ENCODE results near the gene FRA10AC1.
A peak's percentile ranks its signal among the peaks of the same experiment; 100 is the strongest.
"Not testable (repeated sequence)": the region's sequence is repeated elsewhere in the genome, so short reads cannot be mapped to it uniquely, and the experiment has no call there.

Gene FRA10AC1

DNA sequence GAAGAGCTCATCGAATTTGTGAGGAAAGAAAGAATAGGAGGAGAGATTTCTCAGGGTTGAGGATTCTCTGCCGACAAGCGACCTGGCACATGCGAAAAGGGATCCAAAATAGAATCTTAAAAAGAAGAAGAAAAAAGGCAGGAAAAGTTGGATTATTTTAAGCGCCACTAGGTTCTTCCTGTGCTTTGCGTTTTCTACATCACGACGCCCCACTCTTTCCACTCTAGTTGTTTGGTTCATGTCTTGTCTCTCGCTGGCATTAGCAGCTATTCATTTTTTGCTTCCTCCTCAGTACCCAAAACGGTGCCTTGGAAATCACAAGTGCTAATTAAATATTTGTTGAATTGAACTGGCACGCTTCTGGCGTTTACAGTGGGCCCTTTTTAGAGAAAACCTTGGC, 674 bp upstream of the FRA10AC1 start:
- DNase-seq (ENCODE audit: low read depth): no peak

DNA sequence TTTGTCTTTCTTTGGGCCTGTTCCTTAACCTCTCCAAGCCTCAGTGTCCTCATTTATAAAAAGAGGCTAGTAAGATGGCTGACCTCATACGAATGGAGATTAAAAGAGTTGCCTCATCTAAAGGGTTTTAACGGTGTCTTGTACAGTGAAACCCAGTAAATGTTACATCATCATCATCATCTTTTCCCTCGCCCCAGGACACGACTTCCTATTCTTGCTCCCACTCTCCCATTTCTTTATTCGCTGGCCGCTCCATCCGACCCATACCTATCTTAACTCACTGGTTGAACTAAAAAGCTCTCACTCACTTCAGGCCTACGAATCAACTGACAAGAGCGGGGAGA, 554 bp downstream of the FRA10AC1 start:
- DNase-seq (ENCODE audit: low read depth): no peak

DNA sequence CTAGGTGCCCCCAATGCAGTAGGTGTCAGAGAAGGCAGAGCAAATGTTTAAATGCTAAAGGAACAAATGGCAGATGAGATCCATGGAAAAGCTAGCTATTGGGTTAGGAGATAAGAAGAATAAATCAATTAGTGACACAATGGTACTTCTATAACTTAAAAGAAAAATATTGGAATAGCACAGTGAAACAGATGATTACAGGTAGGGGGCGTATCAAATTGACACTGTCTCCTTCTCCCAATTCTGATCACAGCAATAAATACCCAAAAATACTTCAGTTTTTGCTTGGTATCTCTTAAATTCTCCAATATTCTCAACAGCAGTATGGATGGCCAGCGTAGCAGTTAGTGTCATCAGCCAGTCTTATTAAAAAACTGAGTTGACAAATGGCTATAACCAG, 5.2 kb downstream of the FRA10AC1 start:
- DNase-seq (ENCODE audit: low read depth): no peak

DNA sequence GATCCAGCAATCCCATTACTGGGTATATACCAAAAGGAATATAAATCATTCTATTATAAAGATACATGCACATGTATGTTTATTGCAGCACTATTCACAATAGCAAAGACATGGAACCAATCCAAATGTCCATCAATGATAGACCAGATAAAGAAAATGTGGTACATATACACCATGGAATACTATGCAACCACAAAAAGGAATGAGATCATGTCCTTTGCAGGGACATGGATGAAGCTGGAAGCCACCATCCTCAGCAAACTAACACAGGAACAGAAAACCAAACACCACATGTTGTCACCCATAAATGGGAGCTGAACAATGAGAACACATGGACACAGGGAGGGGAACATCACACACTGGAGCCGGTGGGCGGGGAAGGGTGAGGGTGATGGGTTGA, 5.8 kb downstream of the FRA10AC1 start:
- not testable (repeated sequence) for DNase-seq (ENCODE audit: low read depth)

DNA sequence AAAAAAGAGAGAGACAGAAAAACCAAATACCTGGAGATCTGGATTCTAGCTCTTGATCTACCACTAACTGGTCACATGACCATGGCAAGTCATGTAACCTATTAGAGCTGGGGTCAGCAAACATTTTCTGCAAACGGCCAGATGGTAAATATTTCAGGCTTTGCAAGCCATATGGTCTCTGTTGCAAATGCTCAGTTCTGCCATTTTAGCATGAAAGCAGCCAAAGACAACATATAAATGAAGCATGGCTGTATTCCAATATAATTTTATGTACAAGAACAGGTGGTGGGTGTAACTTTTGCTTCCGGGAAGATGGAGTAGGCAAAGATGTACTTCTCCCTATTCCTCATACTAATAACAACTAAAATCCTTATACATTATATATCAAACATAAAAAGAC, 6.7 kb downstream of the FRA10AC1 start:
- DNase-seq (ENCODE audit: low read depth): no peak

DNA sequence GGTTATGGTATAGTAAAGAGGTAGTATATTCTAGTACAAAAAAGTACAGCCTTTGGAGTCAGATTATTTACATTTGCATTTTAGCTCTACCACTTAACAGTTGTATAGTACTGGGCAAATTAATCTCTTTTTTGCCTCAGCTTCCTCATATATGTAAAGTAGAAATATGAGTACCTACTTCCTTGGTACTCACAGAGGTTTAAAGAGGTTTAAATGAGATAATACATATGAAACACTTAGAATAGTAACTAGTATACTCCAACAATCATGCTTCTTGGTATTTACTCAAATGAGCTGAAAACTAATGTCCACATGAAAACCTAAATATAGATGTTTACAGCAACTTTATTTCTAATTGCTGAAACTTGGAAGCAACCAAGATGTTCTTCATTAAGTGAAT, 14.7 kb downstream of the FRA10AC1 start:
- no peak for DNase-seq (ENCODE audit: low read depth)

DNA sequence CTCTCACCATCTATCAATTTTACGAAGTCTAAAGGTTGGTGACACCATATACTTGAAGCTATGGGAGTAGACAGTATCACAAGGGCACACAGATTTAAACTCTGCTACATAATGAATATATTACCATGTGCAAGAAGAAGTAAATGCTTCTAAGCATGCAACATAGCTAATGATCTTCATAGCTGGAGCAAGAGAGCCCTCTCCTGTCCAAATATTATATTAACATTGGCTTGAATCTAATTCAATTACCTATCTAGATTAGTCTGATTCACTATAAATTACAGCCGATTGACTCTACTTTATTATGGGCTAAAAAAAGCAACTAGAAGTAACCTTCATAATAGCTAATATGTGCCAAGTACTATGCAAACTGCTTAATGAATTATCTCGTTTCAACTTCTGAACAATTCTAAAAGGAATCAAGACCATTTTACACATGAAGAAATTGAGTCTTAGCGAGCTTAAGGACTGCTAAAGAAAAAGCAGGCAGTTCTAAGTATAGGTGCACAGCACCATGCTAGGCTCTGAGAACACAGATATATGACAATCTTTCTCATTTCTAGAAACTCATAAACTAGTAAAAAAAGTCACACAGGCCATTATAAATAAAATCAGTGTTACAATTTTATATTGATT, 21.9 kb downstream of the FRA10AC1 start:
- no peak for DNase-seq (ENCODE audit: low read depth)

DNA sequence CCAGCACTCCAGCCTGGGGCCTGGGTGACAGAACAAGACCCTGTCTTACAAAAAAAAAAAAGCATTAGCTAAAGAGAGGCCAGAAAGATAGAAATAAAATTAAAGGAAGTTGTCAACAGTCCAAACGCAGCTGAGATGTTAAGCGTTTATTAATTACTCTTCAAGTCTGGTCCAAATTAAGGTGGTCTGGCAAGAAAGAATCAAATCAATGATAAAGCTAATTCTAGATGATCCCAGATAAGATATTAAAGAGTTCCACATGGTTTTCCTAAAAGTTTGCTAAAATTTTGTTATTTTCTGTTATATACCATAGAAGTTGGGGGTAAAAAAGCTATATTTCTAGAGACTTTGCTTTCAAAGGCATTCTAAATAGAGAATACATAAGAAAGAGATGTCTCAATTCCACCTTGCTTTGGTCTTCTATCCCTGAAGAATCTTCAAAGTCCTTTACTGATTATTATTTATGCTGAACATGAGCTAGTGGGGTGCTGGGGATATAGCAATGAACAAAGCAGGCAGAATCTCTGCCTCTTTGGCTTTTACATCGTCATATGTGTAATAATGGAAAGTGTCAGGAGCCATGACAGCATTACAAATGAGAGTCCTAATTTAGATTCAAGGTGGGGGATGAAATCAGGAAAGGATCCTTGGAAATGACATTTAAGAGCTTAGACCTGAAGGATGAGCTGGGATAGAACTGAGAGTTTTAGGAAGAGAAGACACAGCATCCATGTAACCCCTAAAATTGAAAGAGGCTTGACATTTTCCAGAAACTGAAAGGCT, 23.4 kb downstream of the FRA10AC1 start:
- no peak for DNase-seq (ENCODE audit: low read depth)

DNA sequence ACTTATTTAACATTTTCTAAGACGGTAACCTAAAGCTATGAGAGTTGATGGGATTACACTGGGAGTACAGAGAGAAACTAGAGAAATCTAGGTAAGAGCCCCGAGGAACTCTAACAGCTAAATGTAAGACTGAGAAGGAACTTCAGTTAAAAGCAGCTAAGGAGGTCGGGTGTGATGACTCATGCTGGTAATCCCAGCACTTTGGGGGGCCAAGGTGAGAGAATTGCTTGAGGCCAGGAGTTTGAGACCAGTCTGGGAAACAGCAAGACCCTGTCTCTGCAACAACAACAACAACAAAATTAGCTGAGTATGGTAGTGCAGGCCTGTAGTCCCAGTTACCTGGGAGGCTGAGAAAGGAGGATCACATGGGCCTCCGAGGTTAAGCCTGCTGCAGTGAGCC, 24.0 kb downstream of the FRA10AC1 start:
- DNase-seq (ENCODE audit: low read depth): no peak

DNA sequence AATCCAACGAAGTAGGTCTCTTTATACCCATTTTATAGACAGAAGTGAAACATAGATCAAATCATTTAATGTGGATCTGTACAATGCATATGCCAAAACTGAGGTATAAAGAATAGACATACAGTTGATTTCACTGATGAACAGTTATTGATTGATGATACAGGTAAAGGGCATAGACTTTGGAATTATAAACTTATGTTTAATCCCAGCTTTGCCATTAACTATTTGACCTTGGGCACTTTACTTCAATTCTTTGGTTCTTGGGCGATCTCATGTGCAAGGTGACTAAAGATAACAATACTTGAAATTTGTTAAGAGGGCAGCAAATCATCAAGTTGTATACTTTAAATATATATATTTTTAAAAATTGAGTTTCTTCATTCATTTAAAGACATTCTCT, 28.6 kb downstream of the FRA10AC1 start:
- DNase-seq (ENCODE audit: low read depth): no peak

DNA sequence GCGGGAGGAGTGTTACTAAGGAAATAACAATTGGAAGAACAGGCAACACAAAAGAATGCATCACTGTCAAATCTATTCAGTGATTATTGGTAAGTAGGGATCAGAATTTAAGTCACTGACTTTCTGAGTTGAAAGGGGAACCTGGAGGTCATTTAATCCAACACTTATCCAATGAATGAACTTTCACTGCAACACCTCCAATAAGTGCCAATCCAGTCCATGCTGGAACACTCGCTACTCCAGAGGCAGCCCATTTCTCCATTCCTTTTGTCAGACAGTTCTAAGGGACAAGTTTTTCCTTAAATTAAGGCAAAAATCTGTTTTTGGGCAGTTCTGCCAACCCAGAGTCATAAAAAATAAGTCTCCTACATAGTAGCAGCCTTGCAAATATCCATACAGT, 29.5 kb downstream of the FRA10AC1 start:
- DNase-seq (ENCODE audit: low read depth): no peak

DNA sequence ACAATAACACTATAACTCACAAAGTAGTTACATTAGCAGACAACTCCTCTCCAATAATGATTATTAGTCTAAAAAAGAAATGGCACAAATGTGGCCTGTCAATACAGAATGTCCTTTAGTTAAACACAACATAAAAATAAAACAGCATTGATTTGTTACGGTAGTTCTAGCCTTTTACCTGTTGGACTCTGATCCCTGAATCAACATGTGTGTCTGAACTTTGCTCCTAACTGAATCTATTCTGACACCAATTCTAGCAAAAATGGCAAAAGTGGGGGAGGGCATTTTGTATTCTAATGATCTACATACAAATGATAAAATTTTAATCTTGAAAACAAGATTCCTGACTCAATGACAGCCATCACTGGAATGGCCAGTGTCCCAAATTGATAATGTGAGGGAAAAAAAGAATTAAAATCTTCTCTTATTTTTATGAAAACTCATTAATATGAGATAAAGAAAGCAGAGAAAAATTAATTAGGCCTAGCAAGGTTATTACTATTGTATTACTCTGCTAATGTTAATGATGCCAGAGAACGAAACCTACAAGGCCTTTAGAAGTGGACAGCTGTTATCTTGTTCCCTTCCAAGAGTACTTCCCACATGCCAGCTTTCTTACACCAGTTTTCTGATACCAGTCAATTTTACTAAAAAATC, 30.2 kb downstream of the FRA10AC1 start:
- no peak for DNase-seq (ENCODE audit: low read depth)

DNA sequence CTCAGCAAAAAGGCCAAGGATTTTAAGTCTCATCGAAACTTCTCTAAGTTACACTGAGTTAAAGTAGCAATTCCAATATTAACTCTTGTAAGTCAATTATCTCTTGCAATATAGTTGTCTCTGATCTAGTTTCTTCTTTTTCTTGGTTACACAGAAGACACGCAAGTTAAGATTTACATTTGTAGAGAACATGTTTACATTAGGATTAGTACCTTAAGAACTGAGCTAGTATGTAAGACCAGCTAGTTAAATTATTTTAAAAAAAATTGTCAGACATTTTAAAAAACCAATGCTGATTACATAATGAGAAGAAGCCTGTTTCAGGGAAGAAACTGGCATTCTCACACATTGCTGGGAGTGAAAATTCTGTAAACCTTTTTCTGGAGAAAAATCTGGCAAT, 31.4 kb downstream of the FRA10AC1 start:
- no peak for DNase-seq (ENCODE audit: low read depth)

DNA sequence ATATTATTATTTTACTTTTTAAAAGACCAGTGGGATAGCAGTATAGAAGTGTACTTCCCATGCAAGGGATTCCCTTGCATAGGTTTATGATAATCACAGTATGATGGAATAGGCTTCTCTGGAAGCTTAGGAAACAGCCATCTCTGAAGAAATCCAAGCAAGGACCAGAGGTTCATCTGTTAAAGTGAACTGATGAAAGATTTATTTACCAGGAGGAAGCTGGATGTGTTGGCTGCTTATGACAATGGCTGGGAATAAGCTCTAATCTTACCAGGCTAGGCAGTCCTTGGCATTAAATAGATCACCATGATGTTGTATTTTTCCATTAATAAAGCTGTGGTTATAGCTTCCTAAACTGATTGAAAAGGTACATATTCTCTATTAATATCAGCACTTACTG, 32.0 kb downstream of the FRA10AC1 start:
- DNase-seq (ENCODE audit: low read depth): no peak

DNA sequence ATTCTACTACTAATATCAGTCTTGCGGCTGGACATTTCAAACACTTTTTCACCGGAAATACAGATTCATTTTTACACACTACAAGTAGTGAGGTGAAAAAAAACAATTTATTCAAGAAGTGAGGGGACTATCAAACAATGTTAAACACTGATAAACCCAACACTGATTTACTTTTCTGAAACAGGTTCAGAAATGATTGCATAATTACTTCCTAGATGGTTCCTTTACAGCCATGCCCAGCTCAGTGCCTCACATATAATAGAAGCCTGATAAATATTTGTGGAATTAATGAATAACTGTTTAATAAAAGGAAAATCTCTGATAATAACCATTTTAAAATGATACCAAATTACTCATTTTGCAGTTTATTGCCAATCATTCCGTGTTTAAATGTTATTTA, 34.6 kb downstream of the FRA10AC1 start:
- no peak for DNase-seq (ENCODE audit: low read depth)

DNA sequence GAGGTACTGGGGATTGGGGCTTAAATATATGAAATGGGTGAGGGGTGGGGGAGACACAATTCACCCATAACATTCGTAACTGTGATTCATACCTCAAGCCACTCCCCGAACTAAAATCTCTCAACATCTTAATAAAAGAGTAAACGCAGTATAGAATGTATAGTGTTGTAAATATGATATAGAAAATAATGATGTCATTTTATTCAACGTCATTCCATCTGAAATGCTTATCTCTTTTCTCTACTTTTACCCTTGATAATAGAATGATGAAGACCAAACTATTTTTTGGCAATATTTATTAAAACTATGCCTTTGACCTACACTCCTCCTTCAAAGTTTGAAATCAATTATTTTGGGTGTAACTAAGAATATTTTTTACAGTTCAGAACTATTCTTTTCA, 36.4 kb downstream of the FRA10AC1 start:
- no peak for DNase-seq (ENCODE audit: low read depth)

DNA sequence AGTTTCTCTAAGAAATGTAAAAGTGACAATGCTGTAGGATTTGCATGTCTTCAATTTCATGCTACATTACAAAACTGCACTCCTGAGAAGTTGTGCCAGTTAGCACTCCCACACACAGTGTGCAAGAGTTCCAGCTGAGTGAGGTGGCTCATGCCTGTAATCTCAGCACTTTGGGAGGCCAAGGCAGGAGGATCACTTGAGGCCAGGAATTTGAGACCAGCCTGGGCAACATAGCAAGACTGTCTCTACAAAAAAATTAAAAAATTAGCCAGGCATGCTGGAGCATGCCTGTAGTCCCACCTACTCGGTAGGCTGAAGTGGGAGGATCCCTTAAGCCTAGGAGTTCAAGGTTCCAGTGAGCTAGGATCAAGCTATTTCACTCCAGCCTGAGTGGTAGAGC, 44.6 kb downstream of the FRA10AC1 start:
- DNase-seq (ENCODE audit: low read depth): no peak

DNA sequence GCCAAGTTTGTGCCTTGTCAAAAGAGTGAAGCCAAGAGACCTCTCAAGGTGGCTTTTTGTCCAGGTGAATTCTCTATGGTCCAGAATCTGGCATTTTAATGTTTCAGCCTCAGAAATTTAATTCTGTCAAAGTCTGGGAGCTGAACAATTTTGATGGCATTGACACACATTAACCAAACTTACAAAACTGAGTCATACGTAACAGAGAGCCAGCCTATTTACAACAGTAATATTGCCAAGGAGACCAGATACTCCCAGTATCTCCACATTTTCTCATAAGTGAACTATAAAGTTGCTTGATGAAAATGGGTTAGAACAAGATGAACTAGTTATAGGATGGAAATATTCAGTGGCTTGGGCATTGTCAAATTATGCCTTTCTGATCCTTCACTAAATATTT, 46.2 kb downstream of the FRA10AC1 start:
- no peak for DNase-seq (ENCODE audit: low read depth)

DNA sequence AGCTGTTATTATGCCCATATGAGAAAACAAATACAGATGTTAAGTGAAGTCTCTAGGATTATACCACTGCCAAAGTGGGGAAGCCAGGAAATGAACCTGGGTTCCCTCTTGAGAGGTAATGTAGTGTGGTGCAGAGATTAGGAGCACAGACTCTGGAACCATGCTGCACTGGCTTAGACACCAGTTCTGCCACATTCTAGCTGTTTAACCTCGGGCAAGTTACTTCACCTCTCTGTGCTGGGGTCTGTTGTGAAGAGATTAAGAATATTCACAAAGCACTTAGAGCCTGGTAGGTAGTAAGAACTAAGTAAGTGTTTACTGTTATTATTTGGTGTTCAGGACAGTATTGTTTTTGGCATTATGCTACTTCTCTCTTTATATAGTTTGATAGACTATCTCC, 48.2 kb downstream of the FRA10AC1 start:
- DNase-seq (ENCODE audit: low read depth): no peak

DNA sequence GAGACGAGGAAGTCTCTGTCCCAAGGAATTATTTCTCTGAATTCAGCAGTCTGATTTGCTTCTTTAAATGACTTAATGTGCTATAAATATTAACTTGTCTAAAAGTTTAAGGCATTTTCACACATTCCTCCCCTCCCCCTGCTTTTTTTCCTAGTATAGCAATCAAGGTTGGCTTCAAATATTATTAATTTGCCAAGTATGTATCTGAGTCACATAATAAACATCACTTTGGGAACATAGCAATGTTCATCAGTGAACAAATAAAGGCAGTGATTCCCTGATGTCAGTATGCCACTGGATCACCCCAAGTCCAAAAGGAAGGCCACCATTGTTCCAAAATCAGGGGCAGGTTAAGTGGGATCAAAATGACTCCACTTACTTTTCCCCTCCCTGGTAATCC, 49.5 kb downstream of the FRA10AC1 start:
- peak; percentile 5 for DNase-seq (ENCODE audit: low read depth)

DNA sequence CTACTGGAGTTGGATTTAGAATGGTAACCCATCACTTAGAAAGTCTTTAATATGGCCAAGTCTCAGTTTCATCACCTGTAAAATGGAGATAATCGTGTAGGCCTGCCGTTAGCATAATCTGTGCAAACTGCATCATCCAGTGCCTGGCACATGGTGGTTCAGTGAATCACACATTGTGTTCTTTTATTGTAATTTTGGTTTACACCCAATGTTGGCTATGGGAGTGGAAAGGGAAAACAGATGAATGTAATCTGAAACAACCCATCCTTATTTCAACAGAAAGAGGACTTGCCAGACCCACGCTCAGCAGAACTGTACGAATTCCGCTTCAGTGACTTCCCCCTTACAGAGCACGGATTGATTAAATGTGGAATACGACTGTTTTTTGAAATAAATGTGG, 62.6 kb downstream of the FRA10AC1 start:
- DNase-seq (ENCODE audit: low read depth): no peak

DNA sequence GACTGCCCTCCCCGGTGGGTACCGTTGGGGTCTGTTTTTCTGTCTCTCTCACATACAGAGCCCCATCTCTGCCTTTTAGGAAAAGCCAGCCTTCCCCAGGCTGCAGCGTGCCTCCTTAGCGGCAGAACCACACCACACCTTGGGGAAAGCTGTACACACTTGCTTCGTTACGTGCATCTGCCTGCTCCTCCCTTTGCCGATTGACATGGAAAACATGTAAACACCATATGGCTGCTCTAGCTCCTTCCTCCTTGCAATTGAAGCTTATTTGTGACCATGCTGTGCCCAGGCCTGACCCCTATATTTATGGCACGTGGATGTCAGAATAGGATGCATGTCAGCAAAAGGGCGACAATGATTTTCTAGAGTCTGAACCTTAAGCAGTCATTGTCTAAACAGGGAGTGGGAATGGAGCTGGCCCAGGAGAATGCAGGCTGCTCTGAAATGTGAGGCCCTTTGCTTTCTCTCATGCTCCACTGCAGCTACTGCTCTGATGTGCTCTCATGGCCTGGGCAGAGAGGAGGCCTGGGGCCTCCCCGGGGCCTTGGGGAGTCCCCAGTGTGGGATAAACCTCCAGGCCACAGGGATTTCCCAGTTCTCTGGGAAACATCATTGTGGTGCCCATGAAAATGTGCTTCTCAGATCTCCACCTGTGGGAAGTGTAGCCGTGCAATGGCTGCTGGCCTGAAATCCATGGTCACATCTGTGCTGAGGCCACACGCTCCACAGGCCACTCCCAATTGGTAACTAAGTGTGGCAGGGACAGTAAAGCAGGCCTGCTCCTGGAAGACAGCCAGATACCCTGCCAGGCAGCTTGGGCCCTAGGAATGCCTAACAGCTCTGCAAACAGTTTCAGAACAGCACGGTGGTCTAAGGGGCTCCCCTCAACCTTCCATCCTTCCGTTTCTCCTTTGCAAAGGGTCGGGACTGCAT, 71.5 kb downstream of the FRA10AC1 start:
- DNase-seq (ENCODE audit: low read depth): no peak

Measured in HS-5 (cell line).